HTERT RPE-1 (cell line): ENCODE data around the gene KRT72.

Experiments used
- in situ Hi-C: fragments of 300-500 bp; cut with MboI; formaldehyde crosslinking; loops from 4 replicates; pipeline ENCODE4 v1.14.3; 2020; ENCODE audit warnings: low sequenced_read_pairs

The KRT72 gene

GRCh38 chr12:52600941-52601481, at the start of gene KRT72:
TSS of gene KRT72 (minus strand) at chr12:52601463. CDS start at chr12:52601452, 11 bp downstream.
- in situ Hi-C loops = no loop called here

- in situ Hi-C loops = no loop called here
These were observed 49.3 kb upstream of the KRT72 start for GRCh38 chr12:52650520-52651081.

GRCh38 chr12:52649066-52649465, 47.8 kb upstream of the KRT72 start:
- in situ Hi-C loops = no loop called here

- in situ Hi-C loops = no loop called here
These were observed 46.8 kb upstream of the KRT72 start for GRCh38 chr12:52648012-52648550.

GRCh38 chr12:52647601-52648000, 46.3 kb upstream of the KRT72 start:
- in situ Hi-C loops = no loop called here

GRCh38 chr12:52646613-52647012, 45.4 kb upstream of the KRT72 start:
- in situ Hi-C loops = no loop called here

- in situ Hi-C loops = no loop called here
These were observed 44.7 kb upstream of the KRT72 start for GRCh38 chr12:52645982-52646381.

- in situ Hi-C loops = no loop called here
These were observed 44.0 kb upstream of the KRT72 start for GRCh38 chr12:52645120-52645761.

GRCh38 chr12:52644078-52644415, 42.8 kb upstream of the KRT72 start:
- in situ Hi-C loops = no loop called here

- in situ Hi-C loops = no loop called here
These were observed 42.2 kb upstream of the KRT72 start for GRCh38 chr12:52643233-52644077.

GRCh38 chr12:52641468-52641867, 40.2 kb upstream of the KRT72 start:
- in situ Hi-C loops = no loop called here

- in situ Hi-C loops = no loop called here
These were observed 36.0 kb upstream of the KRT72 start for GRCh38 chr12:52637299-52637698.

- in situ Hi-C loops = no loop called here
These were observed 35.5 kb upstream of the KRT72 start for GRCh38 chr12:52636592-52637258.

- in situ Hi-C loops = no loop called here
These were observed 34.9 kb upstream of the KRT72 start for GRCh38 chr12:52636189-52636588.

- in situ Hi-C loops = no loop called here
These were observed 33.2 kb upstream of the KRT72 start for GRCh38 chr12:52634266-52635056.

- in situ Hi-C loops = no loop called here
These were observed 32.1 kb upstream of the KRT72 start for GRCh38 chr12:52633383-52633782.

GRCh38 chr12:52632656-52633055, 31.4 kb upstream of the KRT72 start:
- in situ Hi-C loops = no loop called here

GRCh38 chr12:52631676-52632459, 30.6 kb upstream of the KRT72 start:
- in situ Hi-C loops = no loop called here

- in situ Hi-C loops = no loop called here
These were observed 30.0 kb upstream of the KRT72 start for GRCh38 chr12:52631264-52631663.
